Brain microvascular endothelial cell (primary cell): Measurements from ENCODE around the gene CACNA1I.

ENCODE experiments used
- DNase-seq: peaks from one replicate; pipeline ENCODE4 v3.0.0-alpha.2; 2020
- H3K27ac ChIP-seq: fragments of 250-450 bp; sonication (Bioruptor Pico); 2 replicates; pipeline ENCODE4 v1.5.1; 2020; ENCODE audit warnings: mild to moderate bottlenecking, moderate library complexity
- H3K27me3 ChIP-seq: fragments of 250-450 bp; sonication (Bioruptor Pico); replicated peaks from 2 replicates; pipeline ENCODE4 v1.5.1; 2020; ENCODE audit warnings: mild to moderate bottlenecking
- H3K36me3 ChIP-seq: fragments of 250-450 bp; sonication (Bioruptor Pico); replicated peaks from 2 replicates; pipeline ENCODE4 v1.5.1; 2020; ENCODE audit warnings: mild to moderate bottlenecking
- H3K4me3 ChIP-seq: 2 replicates; pipeline ENCODE4 v1.5.1; 2011; ENCODE audit warnings: low read depth, mild to moderate bottlenecking, control low read depth, low read length, moderate library complexity
- in situ Hi-C: cut with HindIII; loops from 2 replicates; pipeline ENCODE4 v1.10.0; 2017; ENCODE audit warnings: low sequenced_read_pairs, low pct_ligation_motif_present
- TF ChIP-seq, protein P1 (sequence below): IDR thresholded peaks from 2 replicates; pipeline ENCODE4 v1.5.1; 2011; ENCODE audit warnings: low read depth, mild to moderate bottlenecking, moderate library complexity, low read length, control low read depth, inconsistent platforms; ENCODE audit errors: missing control alignments

The CACNA1I gene

DNA sequence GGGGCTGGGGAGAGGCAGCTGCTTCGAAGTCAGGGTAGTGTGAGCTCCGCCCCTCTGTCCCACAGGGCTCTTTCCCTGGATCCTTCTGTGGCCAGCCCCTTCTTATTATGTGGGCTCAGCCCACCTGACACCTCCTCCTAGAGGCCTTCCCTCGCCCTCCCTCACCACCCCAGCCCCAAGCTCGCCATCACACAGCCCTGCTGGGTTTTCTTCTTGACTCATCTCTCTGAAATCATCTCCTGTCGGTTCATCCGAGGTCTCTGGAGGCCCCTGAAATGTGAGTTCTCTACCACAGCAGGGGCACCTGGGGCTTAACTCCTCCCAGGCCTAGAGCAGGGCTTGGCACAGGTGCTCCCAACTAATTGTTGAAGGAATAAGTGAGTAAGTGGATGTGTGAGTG, 65.2 kb downstream of the CACNA1I start:
- no peak for DNase-seq
- H3K27ac ChIP-seq: no peak overlapping the region
- in situ Hi-C loops: no loop called here
- H3K27me3 ChIP-seq: no peaks in the 10 kb centered on the region
- TF ChIP-seq, protein P1, sequence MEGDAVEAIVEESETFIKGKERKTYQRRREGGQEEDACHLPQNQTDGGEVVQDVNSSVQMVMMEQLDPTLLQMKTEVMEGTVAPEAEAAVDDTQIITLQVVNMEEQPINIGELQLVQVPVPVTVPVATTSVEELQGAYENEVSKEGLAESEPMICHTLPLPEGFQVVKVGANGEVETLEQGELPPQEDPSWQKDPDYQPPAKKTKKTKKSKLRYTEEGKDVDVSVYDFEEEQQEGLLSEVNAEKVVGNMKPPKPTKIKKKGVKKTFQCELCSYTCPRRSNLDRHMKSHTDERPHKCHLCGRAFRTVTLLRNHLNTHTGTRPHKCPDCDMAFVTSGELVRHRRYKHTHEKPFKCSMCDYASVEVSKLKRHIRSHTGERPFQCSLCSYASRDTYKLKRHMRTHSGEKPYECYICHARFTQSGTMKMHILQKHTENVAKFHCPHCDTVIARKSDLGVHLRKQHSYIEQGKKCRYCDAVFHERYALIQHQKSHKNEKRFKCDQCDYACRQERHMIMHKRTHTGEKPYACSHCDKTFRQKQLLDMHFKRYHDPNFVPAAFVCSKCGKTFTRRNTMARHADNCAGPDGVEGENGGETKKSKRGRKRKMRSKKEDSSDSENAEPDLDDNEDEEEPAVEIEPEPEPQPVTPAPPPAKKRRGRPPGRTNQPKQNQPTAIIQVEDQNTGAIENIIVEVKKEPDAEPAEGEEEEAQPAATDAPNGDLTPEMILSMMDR: no peak
- H3K4me3 ChIP-seq: no peak overlapping the region
- no peaks in the 10 kb centered on the region for H3K36me3 ChIP-seq

DNA sequence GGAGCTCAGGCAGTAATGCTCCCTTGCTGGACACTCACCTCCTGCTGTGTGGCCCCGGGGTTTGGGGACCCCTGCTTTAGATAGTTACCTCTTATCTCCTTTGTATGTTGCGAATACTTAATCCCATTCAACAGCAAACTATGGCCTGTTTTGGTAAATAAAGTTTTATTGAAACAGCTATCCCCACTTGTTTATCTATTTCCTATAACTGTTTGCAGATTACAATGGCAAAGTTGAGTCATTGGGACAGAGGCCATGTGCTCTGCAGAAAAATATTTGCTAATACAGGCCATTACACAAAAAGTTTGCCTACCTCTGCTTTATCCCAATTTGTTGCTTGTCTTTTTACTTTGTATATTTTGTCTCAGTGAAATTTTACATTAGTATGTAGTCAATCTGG, 68.4 kb downstream of the CACNA1I start:
- H3K4me3 ChIP-seq: no peak overlapping the region
- DNase-seq: no peak
- TF ChIP-seq, protein P1: no peak
- H3K27me3 ChIP-seq: no peaks in the 10 kb centered on the region
- no peaks in the 10 kb centered on the region for H3K36me3 ChIP-seq
- in situ Hi-C loops: no loop called here
- H3K27ac ChIP-seq: no peak overlapping the region

DNA sequence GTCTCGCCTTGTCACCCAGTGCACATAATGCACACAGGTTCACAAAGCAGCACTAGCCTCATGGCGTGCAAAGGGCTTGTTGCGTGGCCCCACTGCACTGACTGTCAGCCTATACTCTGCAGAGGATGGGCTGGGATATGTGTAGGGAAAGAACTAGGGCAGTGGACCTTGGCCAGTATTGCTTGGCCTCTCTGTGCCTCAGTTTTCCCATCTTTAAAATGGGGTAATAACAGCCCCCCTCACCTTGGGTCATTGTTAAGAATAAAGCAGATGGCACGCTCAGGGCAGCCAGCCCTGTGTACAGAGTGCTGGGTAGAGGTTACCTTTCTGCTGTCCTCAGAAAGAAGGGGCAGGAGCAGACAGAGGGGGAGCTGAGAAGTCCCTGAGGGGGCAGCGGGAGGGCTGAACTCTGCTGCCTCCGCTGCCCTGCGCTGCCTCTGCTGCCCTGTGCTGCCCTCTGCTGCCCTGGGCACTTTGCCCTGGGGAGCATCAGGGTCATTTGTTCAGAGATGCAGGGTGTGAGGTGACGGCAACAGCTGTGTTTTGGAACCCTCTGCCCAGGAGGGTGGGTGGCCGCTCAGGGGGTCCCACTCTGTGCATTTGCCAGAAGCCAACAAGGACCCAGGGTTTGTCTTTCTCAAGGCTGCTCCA, 71.2 kb downstream of the CACNA1I start:
- in situ Hi-C loops: no loop called here
- no peaks in the 10 kb centered on the region for H3K27me3 ChIP-seq
- no peak overlapping the region for H3K4me3 ChIP-seq
- H3K27ac ChIP-seq: no peak overlapping the region
- H3K36me3 ChIP-seq: no peaks in the 10 kb centered on the region
- no peak for DNase-seq
- TF ChIP-seq, protein P1: no peak

DNA sequence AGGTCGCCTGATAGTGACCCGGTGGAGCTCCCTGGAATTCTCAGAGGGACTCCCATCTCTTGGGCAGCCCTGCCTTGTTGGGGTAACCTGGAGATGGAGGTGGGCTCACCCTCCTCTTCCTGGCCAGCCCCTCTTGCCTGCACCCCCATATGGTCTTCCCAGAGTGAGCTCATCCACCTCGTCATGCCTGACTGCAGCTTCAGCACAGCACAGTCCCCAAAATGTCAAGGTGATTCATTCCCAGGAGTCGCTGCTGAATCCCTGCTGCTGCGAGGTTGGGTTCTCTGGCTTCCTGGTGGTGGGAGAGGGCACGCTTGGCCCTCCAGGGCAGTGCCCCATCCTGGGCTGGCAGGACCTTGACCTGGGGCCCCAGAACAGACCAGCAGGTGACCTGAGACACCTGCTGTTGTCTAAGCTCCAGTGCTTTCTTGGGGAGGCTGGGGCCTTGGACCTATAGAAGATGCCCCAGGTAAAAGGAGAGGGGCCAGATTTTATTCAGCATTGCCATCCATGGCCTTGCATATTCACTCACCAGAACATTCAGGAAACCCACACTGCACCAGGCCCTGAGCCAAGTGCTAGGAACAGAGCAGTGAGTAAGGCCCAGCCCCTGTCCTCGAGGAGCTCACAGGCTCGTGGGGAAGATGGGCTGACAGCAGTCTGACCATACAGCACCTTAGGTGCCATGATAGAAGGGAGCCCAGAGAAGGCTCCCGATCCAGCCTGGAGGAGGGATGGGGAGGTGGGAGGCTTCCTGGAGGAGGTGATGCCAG, 72.9 kb downstream of the CACNA1I start:
- TF ChIP-seq, protein P1: no peak
- no peak overlapping the region for H3K27ac ChIP-seq
- peak; percentile 20 for DNase-seq
- H3K36me3 ChIP-seq: no peaks in the 10 kb centered on the region
- no peak overlapping the region for H3K4me3 ChIP-seq
- in situ Hi-C loops: no loop called here
- H3K27me3 ChIP-seq: no peaks in the 10 kb centered on the region

DNA sequence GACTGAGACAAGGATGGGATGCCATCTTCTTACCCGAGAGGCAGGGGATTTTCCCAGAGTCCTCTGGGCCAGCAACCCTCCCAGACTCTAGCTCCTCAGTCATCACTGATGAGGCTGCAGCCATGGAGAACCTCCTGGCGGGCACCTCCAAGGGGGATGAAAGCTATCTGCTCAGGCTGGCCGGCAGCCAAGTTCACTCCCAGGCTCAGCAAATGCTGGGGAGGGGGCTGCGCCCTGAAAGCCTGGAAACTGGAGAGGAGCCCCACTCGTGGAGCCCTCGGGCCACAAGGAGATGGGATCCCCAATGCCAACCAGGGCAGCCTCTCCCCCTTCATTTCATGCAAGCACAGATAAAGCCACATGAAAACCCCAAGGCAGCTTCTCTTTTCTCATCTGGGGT, 75.0 kb downstream of the CACNA1I start:
- no peak overlapping the region for H3K4me3 ChIP-seq
- in situ Hi-C loops: no loop called here
- TF ChIP-seq, protein P1: no peak
- no peaks in the 10 kb centered on the region for H3K27me3 ChIP-seq
- H3K27ac ChIP-seq: no peak overlapping the region
- H3K36me3 ChIP-seq: no peaks in the 10 kb centered on the region
- no peak for DNase-seq
